Stromal cell of bone marrow (primary cell): ENCODE results near the gene ANKRD44.
"Not testable (repeated sequence)": the region's sequence is repeated elsewhere in the genome, so short reads cannot be mapped to it uniquely, and the experiment has no call there.

Source experiments
- DNase-seq: peaks from one replicate; pipeline ENCODE4 v3.0.0-alpha.2; 2012; ENCODE audit warnings: low read depth

Gene ANKRD44

DNA sequence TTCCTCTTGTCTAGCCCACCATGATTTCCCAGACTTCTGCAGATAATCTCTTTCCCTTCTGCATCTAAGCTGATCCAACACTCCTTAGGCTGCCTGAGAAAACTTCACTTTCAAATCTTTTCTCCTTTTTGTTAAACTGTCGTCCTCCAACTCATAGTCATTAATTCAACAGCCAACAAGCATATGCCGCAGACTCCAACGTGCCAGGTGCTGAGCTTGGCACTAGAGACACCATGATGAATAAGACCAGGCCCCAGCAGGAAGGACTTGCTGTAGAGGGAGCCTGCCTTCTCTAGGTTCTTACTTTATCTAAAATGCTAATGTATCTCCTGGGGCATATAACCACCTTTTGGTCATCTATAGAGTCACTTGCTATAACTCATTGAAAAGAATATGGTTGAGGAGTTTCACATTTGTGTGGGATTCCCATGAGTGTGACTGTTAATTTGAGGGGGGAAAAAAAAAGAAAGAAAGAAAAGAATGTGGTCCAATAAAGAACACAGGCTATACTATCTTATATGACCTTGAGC is 51.0 kb downstream of the ANKRD44 start:
- DNase-seq, result no peak

DNA sequence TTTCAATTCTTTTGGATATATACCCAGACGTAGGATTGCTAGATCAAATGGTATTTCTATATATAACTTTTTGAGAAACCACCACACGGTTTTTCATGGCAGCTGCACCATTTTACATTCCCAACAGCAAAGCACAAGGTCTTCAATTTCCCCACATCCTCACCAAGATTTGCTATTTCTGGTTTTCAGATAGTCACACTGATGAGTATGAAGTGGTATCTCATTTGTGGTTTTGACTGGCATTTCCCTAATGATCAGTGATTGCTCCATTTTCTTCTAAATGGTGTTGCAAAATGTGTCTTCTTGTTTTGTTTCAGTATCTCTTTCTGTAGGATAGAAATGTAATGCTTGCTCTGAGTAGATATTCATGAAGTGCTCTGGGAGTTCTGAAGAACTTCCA is 52.0 kb downstream of the ANKRD44 start:
- no peak for DNase-seq

DNA sequence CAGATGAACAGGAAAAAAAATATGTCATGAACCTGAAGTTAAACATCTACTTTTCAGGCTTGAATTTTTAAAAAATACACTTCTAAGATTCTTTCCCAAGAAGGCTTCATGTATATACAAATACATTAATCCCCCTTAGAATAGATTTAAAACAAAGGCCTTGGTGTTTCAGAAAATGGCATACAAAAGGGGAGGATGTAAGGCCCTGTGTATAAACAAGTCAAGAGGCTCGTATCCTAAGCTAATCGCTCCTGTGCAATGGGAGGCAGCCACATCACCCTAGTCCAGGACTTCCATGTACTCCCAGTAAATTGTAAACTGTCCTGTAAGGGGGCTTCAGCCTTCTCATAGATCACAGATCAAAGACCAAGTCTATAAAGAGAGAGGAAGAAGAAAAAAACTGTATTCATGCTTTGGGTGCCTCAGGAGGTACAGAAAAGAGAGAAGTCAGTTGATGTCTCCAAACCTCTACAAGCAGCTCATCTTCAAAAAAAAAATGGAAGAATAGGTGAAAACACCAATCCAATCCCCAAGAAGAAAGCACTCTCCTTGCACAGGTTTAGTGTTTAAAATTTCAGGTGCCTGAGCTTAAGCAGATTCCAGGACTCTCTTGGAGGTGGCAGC is 53.9 kb downstream of the ANKRD44 start:
- DNase-seq, result no peak

DNA sequence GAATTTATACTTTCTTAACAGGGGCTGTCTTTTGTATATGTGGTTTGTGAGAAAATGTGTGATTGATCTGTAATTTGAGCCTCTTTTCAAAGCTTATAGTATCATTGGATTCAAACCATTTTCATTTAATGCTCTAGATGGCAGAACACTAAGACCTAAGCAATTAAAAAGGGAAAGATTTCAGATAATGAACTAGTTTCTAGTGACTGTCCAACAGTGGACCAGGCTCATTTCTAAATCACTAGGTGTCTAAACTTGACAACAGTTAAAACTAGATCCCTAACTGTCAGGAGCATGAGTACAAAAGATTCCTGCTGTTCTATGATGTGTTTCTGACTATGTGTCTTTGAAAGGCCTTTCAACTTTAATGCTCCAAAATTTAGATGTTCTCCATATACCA is 54.6 kb downstream of the ANKRD44 start:
- DNase-seq, result no peak

DNA sequence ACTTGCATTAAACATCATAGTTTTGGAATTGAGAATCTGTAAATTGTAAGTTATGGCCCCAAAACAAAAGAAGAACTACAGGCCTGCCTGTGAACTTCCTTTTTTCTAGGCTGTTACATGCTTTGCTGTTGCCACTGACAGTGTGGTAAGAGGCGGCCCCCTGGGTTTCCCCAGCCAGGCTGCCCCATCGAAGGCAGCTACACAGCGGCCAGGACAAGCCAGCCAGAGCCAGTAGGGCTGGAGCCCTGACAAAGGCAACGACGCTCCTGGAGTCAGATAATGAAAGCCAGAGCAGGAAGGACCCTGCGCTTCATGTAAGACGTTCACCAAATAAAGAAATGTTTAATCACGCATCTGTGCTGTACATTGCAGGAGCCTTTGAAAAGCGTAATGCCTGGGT is 55.0 kb downstream of the ANKRD44 start:
- DNase-seq, result peak; percentile 26

DNA sequence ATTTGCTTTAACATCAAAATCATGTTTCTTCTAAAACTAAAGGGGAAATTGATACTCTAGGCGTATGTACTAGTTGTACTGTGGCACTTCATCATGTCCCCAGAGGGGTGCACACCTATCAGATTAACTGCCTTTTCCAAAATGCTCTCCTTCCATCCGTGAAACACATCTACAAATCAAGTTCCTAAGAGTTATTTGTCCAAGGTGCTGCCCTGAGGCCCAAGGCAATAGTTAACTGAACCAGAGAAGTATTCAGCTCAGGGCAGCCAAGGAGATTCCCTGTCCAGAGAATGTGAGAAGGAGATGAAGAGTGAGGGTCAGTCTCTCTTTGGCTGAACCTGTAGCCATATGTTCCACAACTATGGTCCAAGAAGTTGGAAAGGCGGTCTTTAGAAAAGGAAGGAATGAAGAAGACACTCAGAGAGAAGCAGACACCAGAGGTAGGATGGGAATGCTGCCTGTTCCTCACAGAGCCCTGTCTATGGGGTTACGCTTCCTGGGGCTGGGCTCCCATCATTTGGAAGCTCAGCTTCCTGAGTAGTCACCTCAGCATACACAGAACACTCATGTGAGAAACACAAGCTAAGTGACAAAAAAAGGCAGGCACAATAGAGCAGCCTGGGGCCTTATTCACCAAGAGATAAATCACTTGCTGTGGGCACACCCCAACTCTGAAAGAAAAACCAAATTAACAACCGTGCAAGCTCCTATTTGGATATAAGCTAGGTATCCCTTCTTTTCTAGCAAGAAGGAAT is 55.6 kb downstream of the ANKRD44 start:
- no peak for DNase-seq

DNA sequence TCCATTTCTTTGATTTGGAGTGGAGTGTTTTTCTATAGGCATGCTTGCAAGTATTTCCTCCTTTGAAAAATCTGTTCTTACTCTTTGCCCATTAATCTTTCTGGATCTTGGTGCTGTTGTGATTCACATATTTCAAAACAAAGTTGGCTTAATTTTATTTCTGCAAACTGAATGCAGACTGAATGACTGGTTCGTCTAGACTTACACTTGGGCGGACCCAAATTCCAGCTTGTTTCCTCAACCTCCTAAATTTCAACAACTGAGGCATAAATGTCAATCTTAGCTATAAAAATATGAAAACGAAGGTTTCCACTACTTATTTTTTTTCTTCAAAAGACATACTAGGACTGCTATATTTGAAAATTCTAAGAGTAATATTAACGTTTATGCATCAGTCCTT is 59.0 kb downstream of the ANKRD44 start:
- DNase-seq, result peak; percentile 62

DNA sequence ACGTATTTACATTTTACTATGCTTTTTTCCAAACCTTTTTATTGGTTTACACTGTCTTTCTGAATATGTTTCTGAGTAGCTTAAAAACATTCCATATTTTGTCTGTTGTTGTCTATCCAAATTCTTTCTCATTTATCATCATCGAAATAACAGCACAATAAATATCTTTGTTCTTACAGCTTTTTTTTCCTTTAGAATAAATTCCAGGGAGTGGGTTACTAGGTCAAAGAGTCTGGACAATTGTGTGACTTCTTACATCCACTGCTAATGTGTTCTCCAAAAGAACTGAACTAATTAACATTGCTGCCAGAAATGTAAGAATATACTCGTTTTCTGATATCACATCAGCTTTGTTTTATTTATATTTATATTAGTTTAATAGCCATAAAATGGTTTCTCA is 59.4 kb downstream of the ANKRD44 start:
- no peak for DNase-seq

DNA sequence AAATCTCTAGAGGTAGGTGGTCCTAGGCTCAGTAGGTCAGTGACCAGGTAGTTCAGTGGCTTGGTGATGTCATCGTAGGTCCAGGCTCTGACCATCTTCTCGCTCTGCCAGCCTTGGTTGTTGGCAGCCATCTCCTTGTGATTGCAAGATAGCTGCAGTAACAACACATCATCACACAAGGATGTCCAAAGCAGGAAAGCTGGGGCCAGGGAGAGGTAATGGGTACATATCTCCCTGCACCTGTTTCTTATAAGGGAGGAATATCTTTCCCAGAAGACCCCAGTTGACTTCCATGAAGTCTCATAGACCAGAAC is 60.5 kb downstream of the ANKRD44 start:
- no peak for DNase-seq

DNA sequence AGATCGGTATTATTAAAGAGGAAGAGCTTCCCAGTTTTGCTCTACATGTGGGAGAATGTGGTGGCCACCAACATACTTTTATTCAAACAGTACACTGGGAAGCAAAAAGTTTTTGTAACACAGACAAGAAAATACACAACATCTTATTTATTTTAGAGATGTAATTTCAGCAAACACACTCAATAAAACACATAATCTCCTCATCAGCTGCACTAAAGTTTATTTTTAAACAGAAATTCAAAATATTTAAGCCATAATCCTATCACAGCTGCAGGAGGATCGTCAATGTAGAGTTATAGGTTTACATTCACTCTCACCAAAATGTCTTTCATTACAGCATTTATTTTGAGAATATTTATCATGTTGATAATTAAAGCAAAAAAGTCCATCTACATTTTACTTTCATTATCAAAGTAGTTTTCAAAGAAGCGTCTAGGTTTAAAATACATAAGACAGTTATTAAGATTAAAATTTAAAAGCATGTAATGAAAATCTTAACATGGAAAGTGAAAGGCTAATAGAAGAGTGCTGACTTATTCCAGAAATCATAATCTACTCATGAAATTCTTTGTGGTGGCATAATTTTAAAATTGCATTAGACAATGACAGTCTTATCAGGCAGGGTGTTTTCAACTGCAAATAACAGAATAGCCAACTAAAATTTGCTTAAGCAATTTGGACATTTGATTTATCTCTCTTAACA is 61.0 kb downstream of the ANKRD44 start:
- DNase-seq, result no peak

DNA sequence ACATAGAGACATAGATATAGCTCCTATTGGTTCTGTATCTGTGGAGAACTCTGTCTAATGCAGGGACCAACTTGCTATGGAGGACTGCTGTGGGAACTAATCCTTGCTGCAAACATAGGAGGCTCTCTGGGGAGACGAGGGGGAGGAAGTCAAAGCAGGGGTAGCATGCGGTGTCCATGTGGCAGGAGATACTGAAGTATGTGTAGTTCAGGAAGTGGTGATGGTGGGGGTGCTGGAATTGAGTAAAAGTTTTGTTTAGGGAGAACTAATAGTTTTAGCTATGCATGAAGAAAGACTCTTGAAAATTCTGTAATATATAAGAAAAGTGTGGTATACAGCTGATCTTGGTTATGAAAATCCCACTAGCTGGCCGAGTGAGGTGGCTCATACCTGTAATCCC is 62.0 kb downstream of the ANKRD44 start:
- no peak for DNase-seq

DNA sequence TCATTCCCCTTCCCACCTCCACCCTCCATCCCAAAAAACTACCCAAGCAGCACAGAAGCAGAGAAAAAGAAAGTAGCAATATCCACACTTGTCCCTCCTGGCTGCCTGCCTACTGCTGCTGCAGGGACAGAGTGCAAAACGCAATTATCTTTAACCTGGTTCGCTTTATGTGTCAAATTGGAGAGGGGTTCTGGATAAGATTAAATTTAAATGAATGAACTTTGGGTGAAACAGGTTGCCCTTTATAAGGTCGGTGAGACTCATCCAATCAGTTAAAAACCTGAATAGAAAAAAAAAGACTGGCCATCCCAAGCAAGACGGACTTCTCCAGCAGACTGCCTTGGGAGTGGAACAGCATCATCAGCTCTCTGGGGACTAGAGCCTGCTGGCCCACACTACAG is 62.6 kb downstream of the ANKRD44 start:
- no peak for DNase-seq

DNA sequence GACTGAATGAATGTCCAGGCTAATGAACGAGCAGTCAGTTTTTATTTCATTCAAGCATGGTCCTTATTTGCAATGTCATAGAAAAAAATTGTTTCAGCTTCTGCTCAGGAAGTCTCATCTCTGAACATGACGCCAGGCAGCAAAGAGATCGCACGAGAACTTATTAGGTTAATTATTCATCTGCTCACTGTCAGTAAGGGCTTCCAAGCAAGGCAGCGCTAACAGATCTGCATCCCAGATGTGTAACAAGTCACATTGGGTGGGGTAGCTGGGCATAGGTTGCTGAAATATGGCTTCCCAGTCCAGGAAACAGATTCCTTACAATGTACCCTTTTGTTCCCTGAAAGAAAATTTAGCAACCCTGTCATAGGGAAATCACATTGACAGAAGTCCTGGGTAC is 63.5 kb downstream of the ANKRD44 start:
- no peak for DNase-seq

DNA sequence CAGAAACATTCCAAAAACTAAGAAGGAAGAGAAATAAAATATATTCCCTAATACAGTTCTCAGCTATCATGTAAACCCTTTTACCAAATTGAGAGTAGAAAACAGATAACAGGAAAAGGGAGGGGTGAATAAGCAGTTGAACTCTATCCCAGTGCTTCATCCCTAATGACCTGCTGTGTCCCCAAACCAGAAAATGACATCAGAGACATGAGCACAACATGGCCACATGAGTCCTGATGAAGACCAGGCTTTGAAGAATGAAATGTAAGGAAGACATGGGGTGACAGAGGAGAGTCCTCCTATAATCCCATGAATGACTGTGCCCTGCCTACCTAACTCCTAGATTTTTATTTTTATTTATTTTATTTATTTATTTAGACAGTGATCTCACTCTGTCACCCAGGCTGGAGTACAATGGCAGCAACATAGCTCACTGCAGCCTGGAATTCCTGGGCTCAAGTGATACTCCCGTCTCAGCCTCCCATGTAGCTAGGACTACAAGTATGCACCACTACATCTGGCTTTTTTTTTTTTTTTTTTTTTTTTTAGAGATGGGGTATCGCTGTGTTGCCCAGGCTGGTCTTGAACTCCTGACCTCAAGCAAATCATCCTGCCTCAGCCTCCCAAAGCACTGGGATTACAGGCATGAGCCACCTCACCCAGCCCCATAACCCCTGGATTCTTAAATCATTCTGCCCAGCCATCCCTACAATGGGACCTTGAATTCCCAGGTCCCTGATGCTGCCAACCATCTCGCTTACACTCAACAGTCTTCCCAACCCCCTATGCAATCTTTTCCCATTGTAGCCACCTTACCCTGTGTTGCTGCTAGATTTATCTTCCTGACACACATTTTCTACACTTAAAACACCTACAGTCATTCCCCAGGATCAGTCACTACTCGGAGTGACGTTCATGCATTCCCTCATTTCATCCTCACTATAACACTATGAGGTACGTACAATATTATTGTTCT is 64.5 kb downstream of the ANKRD44 start:
- DNase-seq, result no peak

DNA sequence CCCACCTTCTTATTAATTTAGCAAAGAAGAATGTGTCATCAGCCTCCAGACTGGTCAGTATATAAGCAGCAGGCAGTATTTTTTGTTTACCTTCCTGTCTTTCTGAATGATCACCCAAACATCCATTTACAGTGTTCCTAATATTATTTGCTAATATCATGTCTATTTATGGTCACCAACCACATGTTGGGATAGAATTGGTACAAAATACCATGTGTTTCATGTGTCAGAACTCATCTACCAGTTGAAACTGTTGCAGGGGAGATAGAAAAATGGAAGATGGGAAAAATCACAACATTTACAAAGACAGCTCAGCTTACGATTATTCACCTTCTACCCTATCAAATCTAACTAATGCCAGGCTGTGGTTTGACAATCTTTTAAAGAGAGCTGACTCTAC is 66.2 kb downstream of the ANKRD44 start:
- no peak for DNase-seq

DNA sequence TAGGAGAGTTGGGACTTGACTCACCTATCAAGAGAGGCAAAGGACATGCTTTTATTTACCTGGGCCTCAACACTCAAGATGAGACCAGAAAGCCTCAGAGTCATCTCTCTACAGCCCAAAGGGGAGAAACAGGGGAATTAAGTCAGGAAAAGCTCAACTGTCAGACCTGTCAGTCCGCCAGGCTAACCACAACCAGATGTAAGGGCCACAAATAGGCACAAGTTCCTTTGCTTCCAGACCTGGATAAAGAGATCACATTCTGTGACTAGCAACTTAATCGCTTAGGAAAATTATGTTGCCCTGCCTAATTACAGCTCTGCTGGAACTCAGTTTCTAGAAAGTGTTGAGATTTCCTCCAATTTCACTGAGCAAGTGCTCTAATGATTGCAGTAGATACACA is 67.9 kb downstream of the ANKRD44 start:
- no peak for DNase-seq

DNA sequence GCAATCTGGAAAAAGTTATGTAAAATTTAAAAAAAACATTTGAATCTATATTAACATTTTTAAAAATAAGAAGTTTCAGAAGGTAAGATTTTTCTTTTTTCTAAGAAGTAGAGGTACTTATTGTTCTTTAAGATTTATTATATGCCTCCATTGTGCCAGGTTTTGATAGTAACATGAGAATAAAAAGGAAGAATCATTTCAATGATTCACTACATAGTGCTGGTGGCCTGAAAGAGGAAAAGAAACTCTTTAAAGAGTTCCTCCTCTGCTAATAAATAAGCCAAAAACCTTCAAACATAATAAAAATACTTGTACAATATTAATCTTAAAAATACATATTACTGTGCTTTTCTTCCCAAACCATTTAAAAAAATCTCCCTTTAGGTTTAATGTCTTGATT is 69.0 kb downstream of the ANKRD44 start:
- no peak for DNase-seq

DNA sequence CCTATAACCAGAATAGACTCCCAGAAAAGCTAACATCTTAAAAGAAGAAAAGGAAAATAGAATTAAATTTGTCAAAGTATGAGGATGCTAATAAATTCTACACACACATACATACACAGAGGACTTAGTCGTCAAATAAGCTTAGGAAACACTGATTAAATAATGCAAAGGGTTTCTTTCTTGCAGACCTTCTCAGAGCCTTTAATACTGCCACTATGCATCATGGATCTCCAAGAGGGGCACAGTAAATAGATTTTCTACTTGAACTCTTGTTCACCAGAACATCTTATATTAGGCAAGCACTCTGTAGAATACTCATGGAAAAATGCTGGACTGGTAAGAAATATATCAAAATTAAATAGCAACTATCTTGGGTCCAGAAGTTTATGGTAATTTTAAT is 69.4 kb downstream of the ANKRD44 start:
- no peak for DNase-seq

DNA sequence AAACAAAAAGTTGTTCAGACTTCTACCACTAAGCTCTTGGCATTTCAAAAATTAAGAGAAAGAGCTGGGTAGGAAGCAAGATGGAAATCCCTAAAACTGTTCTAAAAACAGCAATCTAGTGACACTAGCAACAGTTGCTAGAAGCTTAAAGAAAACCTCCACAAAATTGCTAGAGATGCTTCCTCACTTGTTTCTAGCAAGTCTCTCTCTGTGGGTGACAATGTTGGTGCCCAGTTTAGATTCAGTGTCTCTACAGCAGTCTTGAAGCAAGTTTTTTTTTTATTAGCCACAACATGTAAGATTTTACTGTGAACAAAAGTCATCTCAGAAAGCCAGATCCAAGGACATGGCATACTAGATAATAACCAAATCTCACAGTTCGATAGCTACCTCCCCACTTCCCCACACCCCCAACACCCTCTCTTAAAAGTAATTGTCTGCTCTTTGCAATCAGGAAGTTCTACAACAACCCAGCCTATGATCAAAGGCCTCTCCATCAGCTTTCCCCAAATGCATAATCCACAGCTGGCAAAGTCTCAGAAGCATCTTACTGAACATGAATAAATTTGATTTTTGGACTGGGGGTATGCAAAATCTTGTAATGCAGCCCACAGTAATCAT is 70.0 kb downstream of the ANKRD44 start:
- no peak for DNase-seq

DNA sequence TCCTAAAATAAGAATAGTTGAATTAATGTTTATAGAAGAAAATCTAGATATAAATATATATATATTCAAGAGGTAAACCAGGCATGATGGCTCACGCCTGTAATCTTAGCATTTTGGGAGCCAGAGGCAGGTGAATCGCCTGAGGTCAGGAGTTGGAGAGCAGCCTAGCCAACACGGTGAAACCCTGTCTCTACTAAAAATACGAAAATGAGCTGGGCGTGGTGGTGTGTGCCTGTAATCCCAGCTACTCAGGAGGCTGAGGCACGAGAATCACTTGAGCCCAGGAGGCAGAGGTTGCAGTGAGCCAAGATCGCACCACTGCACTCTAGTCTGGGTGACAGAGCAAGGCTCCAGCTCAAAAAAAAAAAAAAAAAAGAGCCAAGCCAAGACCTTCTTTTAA is 70.6 kb downstream of the ANKRD44 start:
- not testable (repeated sequence) for DNase-seq

DNA sequence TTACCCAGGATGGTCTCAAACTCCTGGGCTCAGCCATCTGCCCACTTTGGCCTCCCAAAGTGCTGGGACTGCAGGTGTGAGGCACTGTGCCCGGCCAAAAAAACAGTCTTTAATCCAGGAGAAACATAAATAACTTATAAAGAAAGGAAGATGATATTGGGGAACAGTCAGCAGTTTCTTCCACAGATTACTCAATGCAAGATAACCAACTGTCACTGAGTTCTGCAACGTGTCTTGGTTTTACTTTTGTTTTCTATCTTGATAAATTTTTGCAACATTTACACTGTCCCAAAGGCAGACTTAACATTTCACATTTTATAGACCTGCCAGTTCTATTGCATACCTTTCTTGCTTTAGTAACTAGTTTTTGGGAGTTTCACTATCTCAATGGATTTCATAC is 71.1 kb downstream of the ANKRD44 start:
- DNase-seq, result no peak

DNA sequence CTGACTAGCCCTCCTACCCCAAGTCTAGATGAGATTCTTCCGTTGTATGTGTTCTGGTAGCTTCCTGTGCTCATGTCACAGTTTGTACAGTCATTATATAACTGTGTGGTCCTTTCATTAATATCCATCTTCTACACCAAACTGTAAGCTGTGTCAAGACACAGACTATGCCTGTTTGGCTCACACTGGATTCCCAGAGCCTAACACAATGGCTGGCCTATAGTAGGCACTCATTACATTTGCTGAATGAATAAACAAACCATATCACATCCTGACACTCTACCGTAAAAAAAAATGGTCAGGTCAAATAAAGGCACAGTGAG is 72.6 kb downstream of the ANKRD44 start:
- DNase-seq, result no peak
